ENCODE measurements around the gene RPS6KA2. TPM values are rescaled to one million over a fixed set of nuclear protein-coding genes. Genes with fewer than 3 reads are reported as not detected.

The RPS6KA2 gene
- total RNA-seq, 1 experiment from 2014 or later: 12.3 TPM

GRCh38 chr6:166605752-166606151, 21.3 kb downstream of the RPS6KA2 start:
- Mint-ChIP-seq H3K27ac (no peak overlapping the region), H3K4me1 (peaks cover 19% of the 10 kb centered on the region in 2 experiments), H3K4me3 (no peak overlapping the region), H3K36me3 (ENCODE audit: insufficient read depth in 1 of 3, low read depth in 3 of 3) (peaks cover 0 to 4% (median 0%) of the 10 kb centered on the region in 3 experiments; a peak in 2 of 7 replicates), H3K27me3 (ENCODE audit: low read depth) (no peaks in the 10 kb centered on the region), H3K9me3 (no peaks in the 10 kb centered on the region)
- H3K79me2 ChIP-seq (ENCODE audit: insufficient read depth, low read length): peaks cover 4% of the 10 kb centered on the region; the same call in 1 of the 2 replicates
- H3K79me1 ChIP-seq (ENCODE audit: insufficient read depth, low read depth, low read length, poor library complexity, severe bottlenecking): peaks cover 2% of the 10 kb centered on the region
- no peak overlapping the region for H4K5ac ChIP-seq (ENCODE audit: insufficient read length, low read depth, low read length)
- no peak overlapping the region for H2BK15ac ChIP-seq (ENCODE audit: low read depth, low read length)
- WGBS (ENCODE audit: extremely low coverage, insufficient read length, low lambda C conversion rate): no CpG with 5 or more reads among the region's 6 CpGs
- H3K4ac ChIP-seq (ENCODE audit: low read depth, low read length): no peak overlapping the region
- no peak overlapping the region for H2AFZ ChIP-seq (ENCODE audit: low read length)
- H3K27me3 ChIP-seq (ENCODE audit: insufficient read depth, low read length): no peaks in the 10 kb centered on the region
- H2AK5ac ChIP-seq (ENCODE audit: insufficient read length, low read length): no peak overlapping the region
- H4K91ac ChIP-seq (ENCODE audit: insufficient read length, low read depth, low read length): no peak overlapping the region
- H3K4me2 ChIP-seq (ENCODE audit: insufficient read depth, insufficient read length, low read length): no peak overlapping the region
- no peaks in the 10 kb centered on the region for H4K20me1 ChIP-seq (ENCODE audit: control insufficient read depth, insufficient read depth, insufficient read length)
- H3K23ac ChIP-seq (ENCODE audit: insufficient read length, low read depth, low read length): no peak overlapping the region
- H3K27ac ChIP-seq (ENCODE audit: insufficient read length, low read depth, low read length): no peak overlapping the region
- H2BK12ac ChIP-seq (ENCODE audit: insufficient read length, low read depth, low read length): no peak overlapping the region
- no peak overlapping the region for H2BK120ac ChIP-seq (ENCODE audit: low read depth, low read length, poor library complexity, severe bottlenecking)
- no peaks in the 10 kb centered on the region for H3K9me3 ChIP-seq (ENCODE audit: control insufficient read depth, low read depth, low read length)
- H4K8ac ChIP-seq (replicated peaks; ENCODE audit: insufficient read length, low read depth, low read length): no peak overlapping the region
- H3K9ac ChIP-seq (ENCODE audit: extremely low read depth, insufficient read length, low read length): no peak overlapping the region
- H3K14ac ChIP-seq (ENCODE audit: insufficient read depth, low read length): no peak overlapping the region
- TF ChIP-seq CTCF (conservative IDR thresholded peaks at IDR 0.05): no peak
- H3T11ph ChIP-seq (ENCODE audit: low read length): no peak overlapping the region
- no peak for DNase-seq
- H3K23me2 ChIP-seq (ENCODE audit: insufficient read length, low read depth, low read length, poor library complexity, severe bottlenecking): no peaks in the 10 kb centered on the region
- no peak overlapping the region for H2BK20ac ChIP-seq (ENCODE audit: low read depth, low read length, poor library complexity, severe bottlenecking)
- H3K18ac ChIP-seq (ENCODE audit: insufficient read length, low read depth, low read length): no peak overlapping the region
- peaks cover 1% of the 10 kb centered on the region; the same call in 1 of the 2 replicates for H3K4me1 ChIP-seq (ENCODE audit: insufficient read depth, low read length)
- H2BK5ac ChIP-seq (ENCODE audit: insufficient read length, low read length): no peak overlapping the region
- no peak overlapping the region for H3K56ac ChIP-seq (ENCODE audit: insufficient read length, low read depth, low read length)
